Measurements from ENCODE around the gene CPN2.

DNA sequence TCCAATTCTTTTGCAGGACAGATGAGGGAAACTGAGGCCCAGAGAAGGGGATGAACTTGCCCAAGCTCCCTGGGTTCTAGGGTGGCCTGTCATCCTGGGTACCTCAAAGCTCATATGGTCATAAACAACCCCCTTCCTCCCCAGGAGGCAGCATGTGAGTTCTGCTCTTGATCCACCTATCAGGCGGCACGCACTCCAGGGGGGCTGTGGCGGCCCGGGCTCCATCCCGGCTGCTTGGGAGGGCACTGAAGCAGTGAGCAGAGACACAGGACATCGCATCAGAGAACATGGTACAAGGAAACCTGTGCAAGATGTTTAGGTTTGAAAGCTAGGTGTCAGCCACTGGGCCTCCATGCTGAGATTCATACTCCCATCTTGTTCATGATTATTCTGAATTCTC lies 34.2 kb downstream of the CPN2 start:
- TF ChIP-seq GATA2 (IDR thresholded peaks at IDR 0.05; ENCODE audit: low read depth, low read length) (no peak), GATA3 (IDR thresholded peaks at IDR 0.05; ENCODE audit: low read depth, low read length) (no peak)
